Cerebellar nuclear complex (tissue), 1 donor: ENCODE data around the gene PHC2.

Experiments
- DNase-seq, 2 experiments: peaks; one replicate each; lab custom pipeline; 2025; lab: John Stamatoyannopoulos, UW

The PHC2 gene

GRCh38 chr1:33430692-33431593, at the start of gene PHC2:
PHC2 (minus strand) TSS chr1:33431095; CDS start chr1:33375539, 55,556 bp downstream.
- peak; percentile 90 to 96 for DNase-seq

DNA sequence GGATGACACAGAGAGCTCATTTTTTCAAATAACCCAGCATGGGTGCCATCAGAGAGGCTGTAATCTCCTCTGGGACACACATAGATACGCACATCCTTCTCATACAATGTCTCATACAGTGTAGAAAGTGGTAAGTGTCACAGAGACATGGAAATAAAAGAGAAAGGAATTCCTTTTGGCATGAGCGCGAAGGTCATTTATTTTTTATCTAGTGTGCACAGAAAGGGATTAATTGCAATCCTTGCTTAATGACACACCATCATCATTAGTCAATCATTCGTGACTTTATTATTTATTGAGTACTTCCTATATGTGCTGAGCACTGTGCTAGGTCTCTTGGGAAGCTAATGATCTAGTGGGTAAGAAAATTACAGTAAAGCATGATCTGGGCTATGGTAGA, 46.6 kb upstream of the PHC2 start:
- no peak for DNase-seq

GRCh38 chr1:33473900-33474299, 43.0 kb upstream of the PHC2 start:
- DNase-seq, result no peak

- peak; percentile 94 to 98 for DNase-seq
Observed at GRCh38 chr1:33472269-33472980, 41.5 kb upstream of the PHC2 start, which contains the start of gene ZSCAN20. ZSCAN20 (plus strand) TSS chr1:33472645; CDS start chr1:33479289, 6,644 bp downstream.

DNA sequence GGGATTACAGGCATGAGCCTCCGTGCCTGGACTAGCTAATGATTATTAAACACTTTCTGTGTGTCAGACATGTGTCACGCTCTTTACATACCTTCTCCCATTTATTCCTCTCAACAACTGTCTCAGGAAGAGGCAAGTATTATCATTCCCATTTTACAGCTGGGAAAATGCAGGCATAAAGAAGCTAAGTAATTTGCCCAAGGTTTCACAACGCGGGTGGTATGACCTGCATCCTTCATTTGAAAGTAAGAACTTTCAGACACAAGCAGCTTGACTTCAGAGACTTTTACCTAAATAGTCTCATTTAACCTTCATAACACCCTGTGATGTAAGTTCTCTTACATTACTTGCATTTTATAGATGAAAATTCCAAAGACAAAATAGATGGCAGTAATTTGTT, 40.5 kb upstream of the PHC2 start:
- DNase-seq, result no peak

DNA sequence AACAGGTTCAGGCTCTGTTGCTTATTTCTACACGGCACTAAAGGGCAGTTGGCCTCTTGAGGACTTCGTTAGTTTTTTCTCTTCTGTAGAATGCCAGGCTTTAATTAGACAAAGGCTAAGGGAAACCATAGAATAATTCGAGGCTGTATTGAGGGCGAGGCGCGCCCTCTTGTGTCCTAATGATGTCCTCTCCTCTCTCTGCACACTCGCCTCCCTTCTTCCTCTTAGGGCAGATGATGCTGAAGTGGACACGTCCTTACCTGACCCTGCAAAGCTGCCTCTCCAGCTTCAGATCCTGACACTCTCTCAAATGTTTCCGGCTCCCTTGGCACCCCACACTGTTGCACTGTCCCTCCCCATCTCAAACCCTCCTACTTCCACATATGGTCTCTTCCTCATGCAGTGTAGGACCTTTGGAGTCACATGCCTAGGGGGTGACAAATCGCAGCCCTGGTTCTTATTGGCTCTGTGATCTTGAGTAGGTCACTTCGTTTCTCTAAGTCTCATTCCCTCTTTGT, 39.7 kb upstream of the PHC2 start:
- peak in 1 of 2 experiments; percentile 66 for DNase-seq

DNA sequence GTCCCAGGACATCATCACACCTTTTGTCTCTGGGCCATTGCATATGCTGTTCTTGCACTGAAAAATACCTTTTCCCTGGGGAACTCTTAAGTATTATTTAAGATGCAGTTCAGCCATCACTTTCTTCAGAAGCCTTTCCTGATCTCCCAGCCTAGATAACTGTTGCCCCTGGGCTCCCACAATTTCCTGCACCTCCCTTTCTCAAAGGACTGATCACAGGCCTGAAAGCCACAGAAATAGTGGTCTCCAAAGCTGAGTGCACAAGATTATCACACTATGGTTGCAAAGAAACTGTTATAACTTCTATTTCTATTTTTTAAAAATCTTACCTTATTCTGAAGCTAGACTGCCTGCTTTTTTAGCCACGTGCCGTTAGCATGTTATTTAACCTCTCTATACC, 38.8 kb upstream of the PHC2 start:
- no peak for DNase-seq

- no peak for DNase-seq
Observed at GRCh38 chr1:33468967-33469366, 38.1 kb upstream of the PHC2 start.

DNA sequence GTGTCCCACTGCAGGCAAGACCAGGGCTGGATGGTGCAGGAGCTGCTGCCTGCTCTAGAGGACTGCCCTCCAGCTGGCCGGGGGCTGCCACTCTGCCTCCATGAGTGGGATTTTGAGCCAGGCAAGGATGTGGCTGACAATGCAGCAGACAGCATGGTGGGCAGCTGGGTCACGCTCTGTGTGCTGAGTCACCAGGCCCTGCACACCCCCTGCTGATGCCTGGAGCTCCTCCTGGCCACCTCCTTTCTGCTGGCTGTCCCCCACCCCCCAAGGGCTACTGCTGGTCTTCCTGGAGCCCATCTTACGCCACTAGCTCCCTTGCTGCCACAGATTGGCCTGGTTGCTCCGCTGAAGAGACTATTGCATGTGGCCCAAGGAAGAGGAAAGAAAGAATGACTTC, 37.6 kb upstream of the PHC2 start:
- no peak for DNase-seq

GRCh38 chr1:33468011-33468410, 37.1 kb upstream of the PHC2 start:
- DNase-seq, result no peak

- no peak for DNase-seq
Observed at GRCh38 chr1:33466159-33466558, 35.3 kb upstream of the PHC2 start.

DNA sequence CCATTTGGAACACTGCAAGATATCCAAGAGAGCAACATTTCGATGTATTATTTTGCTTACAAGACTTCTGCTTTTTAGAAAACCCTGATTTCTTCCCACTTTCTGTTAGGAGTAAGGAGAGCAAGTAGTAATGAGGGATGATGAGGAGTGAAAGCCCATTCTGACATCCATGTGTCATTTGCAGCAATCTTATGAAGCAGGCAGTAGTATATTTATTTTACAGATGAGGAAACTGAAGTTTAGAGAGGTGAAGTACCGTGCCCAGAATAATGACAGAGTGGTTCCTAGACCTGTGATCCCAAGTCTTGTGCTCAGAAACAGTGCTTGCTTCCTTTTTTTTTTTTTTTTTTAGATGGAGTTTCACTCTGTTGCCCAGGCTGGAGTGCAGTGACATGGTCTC, 34.4 kb upstream of the PHC2 start:
- no peak for DNase-seq

GRCh38 chr1:33464552-33464951, 33.7 kb upstream of the PHC2 start:
- no peak for DNase-seq

GRCh38 chr1:33462405-33463164, 31.7 kb upstream of the PHC2 start:
- DNase-seq, result no peak

- no peak for DNase-seq
Observed at GRCh38 chr1:33460947-33461629, 30.2 kb upstream of the PHC2 start.

DNA sequence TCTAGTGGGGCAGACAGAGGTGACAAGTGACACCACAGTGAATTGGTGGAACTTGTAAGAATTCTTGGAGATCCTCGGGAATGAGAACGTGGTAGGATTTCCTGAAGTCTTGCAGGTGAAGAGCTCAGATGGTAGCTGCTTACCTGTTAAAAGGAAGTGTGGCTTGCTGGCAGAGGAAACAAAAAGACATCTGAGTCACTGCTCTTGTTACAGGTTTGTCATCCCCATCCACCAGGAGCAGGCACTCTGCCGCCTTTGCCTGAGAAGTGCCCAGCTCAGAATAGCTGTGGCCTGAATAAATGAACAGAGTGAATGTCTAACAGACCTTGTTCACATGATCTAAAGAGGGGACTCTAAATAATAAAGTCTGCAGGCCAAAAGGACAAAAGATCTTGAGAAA, 29.2 kb upstream of the PHC2 start:
- DNase-seq, result no peak

DNA sequence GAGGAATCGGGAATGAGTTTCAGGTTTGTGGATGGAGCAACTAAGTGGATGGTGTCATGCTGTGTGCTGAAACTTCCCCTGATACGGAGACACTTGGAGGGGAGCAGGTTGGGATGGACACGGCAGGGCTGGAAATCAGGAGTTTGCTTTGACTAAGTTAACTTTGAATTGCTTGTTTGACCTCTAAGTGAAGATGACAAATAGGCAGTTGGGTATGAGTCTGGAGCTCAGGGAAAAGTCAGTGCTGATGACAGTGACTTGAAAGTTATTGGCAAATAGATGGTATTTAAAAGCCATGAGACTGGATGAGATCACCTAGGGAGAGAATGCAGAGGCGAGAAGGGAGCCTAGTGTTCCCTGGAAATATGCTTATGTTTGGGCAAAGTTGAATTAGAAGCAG, 28.8 kb upstream of the PHC2 start:
- no peak for DNase-seq

- DNase-seq, result no peak
Observed at GRCh38 chr1:33456502-33456886, 25.6 kb upstream of the PHC2 start.

DNA sequence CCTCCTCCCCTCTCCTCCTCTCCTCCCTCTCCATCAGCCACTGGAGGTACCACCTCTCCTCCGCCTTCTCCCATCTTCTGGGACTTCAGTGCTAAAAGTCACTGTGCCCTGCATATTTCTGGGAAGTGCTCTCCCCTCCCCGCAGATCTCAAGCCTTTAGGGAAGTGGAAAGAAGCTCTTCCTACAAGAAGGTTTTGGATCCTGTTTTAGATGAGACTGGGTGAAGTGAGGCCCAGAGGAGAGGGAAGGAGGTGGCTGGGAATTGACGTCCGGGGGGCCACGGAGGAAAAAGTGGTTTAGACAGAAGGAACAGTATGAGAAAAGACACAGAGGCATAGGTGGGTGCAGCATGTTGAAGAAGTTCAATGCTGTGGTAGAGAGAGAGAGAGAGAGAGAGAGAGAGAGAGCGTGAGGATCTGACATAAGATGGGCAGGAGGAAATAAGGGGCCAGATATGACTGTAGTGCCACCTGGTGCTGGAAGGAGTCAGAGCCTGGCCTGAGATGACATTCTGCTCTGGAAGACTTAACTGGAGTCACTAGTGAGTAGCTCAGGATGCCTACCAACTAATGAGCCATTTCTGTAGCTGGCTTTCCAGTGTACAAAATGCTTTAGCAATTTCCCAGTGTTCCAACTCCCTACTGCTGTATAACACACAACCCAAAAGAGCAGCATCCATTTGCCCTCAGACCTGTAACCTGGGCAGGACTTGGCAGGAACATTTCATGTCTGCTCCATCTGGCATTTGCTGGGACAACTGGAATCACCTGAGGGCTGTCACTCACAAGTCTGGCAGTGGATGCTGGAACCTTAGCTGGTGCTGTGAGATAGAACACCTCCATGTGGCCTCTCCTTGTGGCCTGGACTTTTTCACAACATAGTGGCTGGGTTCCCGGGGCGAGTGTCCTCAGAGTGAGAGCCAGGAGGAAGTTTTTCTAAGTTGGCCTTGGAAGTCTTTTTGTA, 24.9 kb upstream of the PHC2 start:
- peak in 1 of 2 experiments; percentile 19 for DNase-seq

DNA sequence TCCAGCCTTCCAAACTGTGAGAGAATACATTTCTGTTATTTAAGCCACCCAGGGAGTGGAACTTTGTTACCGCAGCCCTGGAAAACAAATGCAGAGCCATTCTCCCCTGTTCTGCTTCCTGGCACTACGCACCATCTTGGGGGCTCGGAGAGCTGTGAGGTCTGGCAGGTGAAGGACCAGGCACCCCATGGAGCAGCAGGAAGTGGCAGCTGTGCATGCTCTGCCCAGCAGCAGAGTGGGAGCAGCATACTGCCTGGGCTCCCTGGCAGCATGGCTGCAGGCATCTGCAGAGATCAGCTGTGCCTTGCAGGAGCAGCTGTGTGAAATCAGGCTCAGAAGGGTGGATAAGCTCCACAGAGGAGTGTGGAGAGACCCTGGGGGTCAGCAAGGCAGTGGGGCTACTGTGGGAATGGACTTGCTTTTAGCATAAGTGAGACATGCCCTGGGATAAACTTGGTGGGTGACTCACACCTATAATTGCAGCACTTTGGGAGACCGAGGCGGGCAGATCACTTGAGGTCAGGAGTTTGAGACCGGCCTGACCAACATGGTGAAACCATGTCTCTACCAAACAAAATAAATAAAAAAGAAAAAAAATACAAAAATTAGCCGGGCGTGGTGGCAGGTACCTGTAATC, 23.9 kb upstream of the PHC2 start:
- no peak for DNase-seq
